ENCODE measurements around the gene GABRR2.

GABRR2 gene

DNA sequence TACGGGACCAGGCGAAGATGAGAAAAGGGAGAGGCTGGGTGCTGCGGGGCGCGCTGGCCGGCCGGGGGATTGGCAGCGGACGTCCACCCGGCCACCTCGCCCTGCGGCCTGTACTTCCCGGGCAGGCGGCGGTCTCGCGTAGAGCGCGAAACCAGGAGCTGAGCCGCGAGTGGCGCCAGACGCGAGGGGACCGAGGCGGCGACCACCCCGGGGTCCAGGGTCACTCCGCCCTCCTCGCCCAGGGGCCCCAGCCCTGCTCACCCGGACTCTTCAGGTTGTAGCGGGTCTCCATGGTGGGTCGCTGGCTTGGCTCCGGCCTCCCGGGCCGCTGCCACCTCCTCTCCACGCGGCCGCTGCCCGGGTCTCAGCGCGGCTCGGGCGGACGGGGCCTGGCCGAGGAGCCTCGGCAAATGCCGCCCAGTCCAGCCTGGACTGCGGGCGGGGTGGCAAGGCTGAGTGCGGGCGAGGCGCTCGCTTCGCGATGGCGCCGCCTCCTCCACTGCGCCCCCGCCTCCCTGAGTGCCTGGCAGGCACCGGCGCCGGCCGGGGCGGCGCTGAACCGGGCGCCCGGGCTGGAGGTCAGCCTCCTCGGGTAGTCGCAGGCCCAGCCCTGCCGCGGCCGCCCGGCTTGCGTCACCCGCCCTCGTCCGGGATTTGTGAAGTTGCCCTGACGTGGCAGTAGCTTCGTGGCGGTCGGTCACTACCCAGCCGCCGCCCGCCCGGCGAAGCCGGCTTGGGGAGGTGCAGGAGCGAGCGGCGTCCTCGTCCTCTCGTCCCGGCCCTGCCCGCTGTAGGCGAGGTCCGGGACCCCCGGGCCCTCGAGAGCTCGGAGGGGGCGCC is 37.4 kb upstream of the GABRR2 start, which contains the start of gene UBE2J1:
TSS of gene UBE2J1 (minus strand) at position 445 of the 840 bp plus-strand sequence. CDS start at position 292, 153 bp downstream.
- H3K4me3 ChIP-seq (ENCODE audit: low read depth, low read length): peak within 1 kb of the TSS; percentile 91
- H3K9me3 ChIP-seq (ENCODE audit: control insufficient read depth, insufficient read depth, low read depth, low read length): no peaks in the 10 kb centered on the region
- no peaks in the 10 kb centered on the region for H3K36me3 ChIP-seq (ENCODE audit: control insufficient read depth in 2 of 2, insufficient read depth in 1 of 2, low read length in 2 of 2)
- H3K4me1 ChIP-seq (ENCODE audit: control insufficient read depth, insufficient read depth, low read length): peaks cover 15% of the 10 kb centered on the region
- CTCF ChIA-PET: interaction anchor here (0.7 to 1.3 kb wide), 7 partner anchors 12 to 370 kb away, joined by 3 to 11 read pairs (median 3); no protein-coding TSS in a partner anchor
- POLR2A ChIA-PET: interaction anchor here (0.7 to 2.5 kb wide), 14 partner anchors 10 to 467 kb away, joined by 3 to 18 read pairs (median 4); partner anchors contain the start of genes MDN1, PM20D2, PNRC1 and RNGTT
- peak within 1 kb of the TSS; percentile 99 for H3K27ac ChIP-seq (ENCODE audit: extremely low read depth, low read depth, low read length)
- 0 out of 2 replicates have a peak, but pooled peaks have one; percentile 3 for TF ChIP-seq ZBTB17 (tag by site-specific recombination; IDR thresholded peaks at IDR 0.05)
- TF ChIP-seq ZNF169 (tag by site-specific recombination; IDR thresholded peaks at IDR 0.05): no peak
- TF ChIP-seq TRIM28 (IDR thresholded peaks at IDR 0.05; ENCODE audit: borderline replicate concordance, low read length): 0 out of 2 replicates have a peak, but pooled peaks have one; percentile 12
- peak; percentile 8; the same call in 1 of the 2 replicates for TF ChIP-seq WT1 (tag by site-specific recombination; IDR thresholded peaks at IDR 0.05)
- TF ChIP-seq ZNF510 (tag by site-specific recombination; IDR thresholded peaks at IDR 0.05; ENCODE audit: insufficient replicate concordance): no peak
- peak; percentile 83 for TF ChIP-seq ZBTB48 (tag by site-specific recombination; IDR thresholded peaks at IDR 0.05)
- no peak for TF ChIP-seq TSHZ1 (tag by site-specific recombination; IDR thresholded peaks at IDR 0.05; ENCODE audit: borderline replicate concordance)
- TF ChIP-seq ZNF24 (tag by site-specific recombination; IDR thresholded peaks at IDR 0.05): peak; percentile 62
- peak; percentile 97 for TF ChIP-seq ZBTB8A (tag by site-specific recombination; IDR thresholded peaks at IDR 0.05)
- TF ChIP-seq KLF16 (tag by site-specific recombination; IDR thresholded peaks at IDR 0.05): peak; percentile 81
- TF ChIP-seq, protein P1, sequence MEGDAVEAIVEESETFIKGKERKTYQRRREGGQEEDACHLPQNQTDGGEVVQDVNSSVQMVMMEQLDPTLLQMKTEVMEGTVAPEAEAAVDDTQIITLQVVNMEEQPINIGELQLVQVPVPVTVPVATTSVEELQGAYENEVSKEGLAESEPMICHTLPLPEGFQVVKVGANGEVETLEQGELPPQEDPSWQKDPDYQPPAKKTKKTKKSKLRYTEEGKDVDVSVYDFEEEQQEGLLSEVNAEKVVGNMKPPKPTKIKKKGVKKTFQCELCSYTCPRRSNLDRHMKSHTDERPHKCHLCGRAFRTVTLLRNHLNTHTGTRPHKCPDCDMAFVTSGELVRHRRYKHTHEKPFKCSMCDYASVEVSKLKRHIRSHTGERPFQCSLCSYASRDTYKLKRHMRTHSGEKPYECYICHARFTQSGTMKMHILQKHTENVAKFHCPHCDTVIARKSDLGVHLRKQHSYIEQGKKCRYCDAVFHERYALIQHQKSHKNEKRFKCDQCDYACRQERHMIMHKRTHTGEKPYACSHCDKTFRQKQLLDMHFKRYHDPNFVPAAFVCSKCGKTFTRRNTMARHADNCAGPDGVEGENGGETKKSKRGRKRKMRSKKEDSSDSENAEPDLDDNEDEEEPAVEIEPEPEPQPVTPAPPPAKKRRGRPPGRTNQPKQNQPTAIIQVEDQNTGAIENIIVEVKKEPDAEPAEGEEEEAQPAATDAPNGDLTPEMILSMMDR (tag by site-specific recombination; IDR thresholded peaks at IDR 0.05): peak; percentile 89
- TF ChIP-seq ZNF501 (tag by site-specific recombination; IDR thresholded peaks at IDR 0.05): peak; percentile 88
- peak; percentile 95 for TF ChIP-seq ZNF561 (tag by site-specific recombination; IDR thresholded peaks at IDR 0.05; ENCODE audit: borderline replicate concordance)
- peak; percentile 42; the same call in 1 of the 2 replicates for TF ChIP-seq YY2 (tag by site-specific recombination; IDR thresholded peaks at IDR 0.05)
- TF ChIP-seq SP2 (tag by site-specific recombination; IDR thresholded peaks at IDR 0.05): peak; percentile 57
- TF ChIP-seq, protein P2, sequence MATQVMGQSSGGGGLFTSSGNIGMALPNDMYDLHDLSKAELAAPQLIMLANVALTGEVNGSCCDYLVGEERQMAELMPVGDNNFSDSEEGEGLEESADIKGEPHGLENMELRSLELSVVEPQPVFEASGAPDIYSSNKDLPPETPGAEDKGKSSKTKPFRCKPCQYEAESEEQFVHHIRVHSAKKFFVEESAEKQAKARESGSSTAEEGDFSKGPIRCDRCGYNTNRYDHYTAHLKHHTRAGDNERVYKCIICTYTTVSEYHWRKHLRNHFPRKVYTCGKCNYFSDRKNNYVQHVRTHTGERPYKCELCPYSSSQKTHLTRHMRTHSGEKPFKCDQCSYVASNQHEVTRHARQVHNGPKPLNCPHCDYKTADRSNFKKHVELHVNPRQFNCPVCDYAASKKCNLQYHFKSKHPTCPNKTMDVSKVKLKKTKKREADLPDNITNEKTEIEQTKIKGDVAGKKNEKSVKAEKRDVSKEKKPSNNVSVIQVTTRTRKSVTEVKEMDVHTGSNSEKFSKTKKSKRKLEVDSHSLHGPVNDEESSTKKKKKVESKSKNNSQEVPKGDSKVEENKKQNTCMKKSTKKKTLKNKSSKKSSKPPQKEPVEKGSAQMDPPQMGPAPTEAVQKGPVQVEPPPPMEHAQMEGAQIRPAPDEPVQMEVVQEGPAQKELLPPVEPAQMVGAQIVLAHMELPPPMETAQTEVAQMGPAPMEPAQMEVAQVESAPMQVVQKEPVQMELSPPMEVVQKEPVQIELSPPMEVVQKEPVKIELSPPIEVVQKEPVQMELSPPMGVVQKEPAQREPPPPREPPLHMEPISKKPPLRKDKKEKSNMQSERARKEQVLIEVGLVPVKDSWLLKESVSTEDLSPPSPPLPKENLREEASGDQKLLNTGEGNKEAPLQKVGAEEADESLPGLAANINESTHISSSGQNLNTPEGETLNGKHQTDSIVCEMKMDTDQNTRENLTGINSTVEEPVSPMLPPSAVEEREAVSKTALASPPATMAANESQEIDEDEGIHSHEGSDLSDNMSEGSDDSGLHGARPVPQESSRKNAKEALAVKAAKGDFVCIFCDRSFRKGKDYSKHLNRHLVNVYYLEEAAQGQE (tag by site-specific recombination; IDR thresholded peaks at IDR 0.05): peak; percentile 61
- peak; percentile 86; the same call in 1 of the 2 replicates for TF ChIP-seq ZNF2 (tag by site-specific recombination; IDR thresholded peaks at IDR 0.05)
- peak; percentile 16; the same call in 1 of the 2 replicates for TF ChIP-seq ZNF223 (tag by site-specific recombination; IDR thresholded peaks at IDR 0.05)
- TF ChIP-seq ZNF174 (tag by site-specific recombination; IDR thresholded peaks at IDR 0.05): no peak
- peak; percentile 96 for TF ChIP-seq ZBTB20 (tag by site-specific recombination; IDR thresholded peaks at IDR 0.05)
- peak; percentile 83; the same call in 1 of the 2 replicates for TF ChIP-seq GLI4 (tag by site-specific recombination; IDR thresholded peaks at IDR 0.05)
- peak; percentile 58 for TF ChIP-seq ZNF394 (tag by site-specific recombination; IDR thresholded peaks at IDR 0.05; ENCODE audit: borderline replicate concordance)
- TF ChIP-seq ZNF423 (tag by site-specific recombination; IDR thresholded peaks at IDR 0.05): peak; percentile 49; the same call in 1 of the 2 replicates
- TF ChIP-seq ZNF830 (tag by site-specific recombination; IDR thresholded peaks at IDR 0.05; ENCODE audit: low read depth): no peak
- no peak for TF ChIP-seq ZNF624 (tag by site-specific recombination; IDR thresholded peaks at IDR 0.05)
- TF ChIP-seq ZNF324 (tag by site-specific recombination; IDR thresholded peaks at IDR 0.05): peak; percentile 90
- TF ChIP-seq KLF8 (tag by site-specific recombination; IDR thresholded peaks at IDR 0.05): peak; percentile 71; the same call in 1 of the 2 replicates
- TF ChIP-seq ZNF146 (tag by site-specific recombination; IDR thresholded peaks at IDR 0.05): 0 out of 2 replicates have a peak, but pooled peaks have one; percentile 20
